ENCODE measurements around the gene FLNC.
A peak's percentile ranks its signal among the peaks of the same experiment; 100 is the strongest.

Gene FLNC

DNA sequence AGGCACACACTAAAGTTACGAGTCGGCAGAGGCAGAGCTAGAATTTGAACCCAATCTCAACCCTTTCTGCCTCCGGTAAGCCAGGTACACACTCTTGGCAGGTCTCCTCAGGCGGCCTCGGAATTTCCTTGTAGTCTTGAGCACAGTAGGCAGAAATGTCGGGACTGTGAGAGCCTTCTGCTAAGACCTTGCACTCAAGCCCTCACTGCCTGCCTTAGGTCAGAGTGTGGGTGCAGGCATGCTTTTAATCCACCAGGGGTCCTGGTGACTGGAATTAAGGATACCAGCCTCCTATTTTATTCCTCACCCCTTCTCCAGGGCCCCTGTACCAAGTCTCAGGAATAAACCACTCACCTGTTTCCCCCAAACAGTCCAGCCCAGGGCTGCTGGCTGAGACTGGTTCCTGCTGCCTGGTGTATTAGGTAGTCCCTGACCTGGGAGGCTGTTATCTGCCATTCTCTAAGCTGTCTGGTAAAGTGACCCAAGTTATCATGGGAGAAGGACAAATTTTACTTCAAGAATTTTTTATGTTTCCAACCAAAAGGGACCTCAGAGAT is 33.3 kb downstream of the FLNC start:
- DNase-seq = no peak

DNA sequence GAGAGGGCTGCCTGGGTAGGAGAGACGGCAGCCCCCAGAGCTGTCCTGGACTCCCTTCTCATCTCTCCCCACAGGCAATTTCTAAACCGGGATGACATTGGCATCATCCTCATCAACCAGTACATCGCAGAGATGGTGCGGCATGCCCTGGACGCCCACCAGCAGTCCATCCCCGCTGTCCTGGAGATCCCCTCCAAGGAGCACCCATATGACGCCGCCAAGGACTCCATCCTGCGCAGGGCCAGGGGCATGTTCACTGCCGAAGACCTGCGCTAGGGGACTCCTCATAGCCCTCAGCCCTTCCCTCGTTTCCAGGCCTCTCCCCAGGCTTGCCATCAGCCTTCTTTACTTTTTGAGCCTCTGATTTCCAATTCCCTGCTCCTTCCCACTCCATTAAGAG is 35.1 kb downstream of the FLNC start:
- no peak for DNase-seq

DNA sequence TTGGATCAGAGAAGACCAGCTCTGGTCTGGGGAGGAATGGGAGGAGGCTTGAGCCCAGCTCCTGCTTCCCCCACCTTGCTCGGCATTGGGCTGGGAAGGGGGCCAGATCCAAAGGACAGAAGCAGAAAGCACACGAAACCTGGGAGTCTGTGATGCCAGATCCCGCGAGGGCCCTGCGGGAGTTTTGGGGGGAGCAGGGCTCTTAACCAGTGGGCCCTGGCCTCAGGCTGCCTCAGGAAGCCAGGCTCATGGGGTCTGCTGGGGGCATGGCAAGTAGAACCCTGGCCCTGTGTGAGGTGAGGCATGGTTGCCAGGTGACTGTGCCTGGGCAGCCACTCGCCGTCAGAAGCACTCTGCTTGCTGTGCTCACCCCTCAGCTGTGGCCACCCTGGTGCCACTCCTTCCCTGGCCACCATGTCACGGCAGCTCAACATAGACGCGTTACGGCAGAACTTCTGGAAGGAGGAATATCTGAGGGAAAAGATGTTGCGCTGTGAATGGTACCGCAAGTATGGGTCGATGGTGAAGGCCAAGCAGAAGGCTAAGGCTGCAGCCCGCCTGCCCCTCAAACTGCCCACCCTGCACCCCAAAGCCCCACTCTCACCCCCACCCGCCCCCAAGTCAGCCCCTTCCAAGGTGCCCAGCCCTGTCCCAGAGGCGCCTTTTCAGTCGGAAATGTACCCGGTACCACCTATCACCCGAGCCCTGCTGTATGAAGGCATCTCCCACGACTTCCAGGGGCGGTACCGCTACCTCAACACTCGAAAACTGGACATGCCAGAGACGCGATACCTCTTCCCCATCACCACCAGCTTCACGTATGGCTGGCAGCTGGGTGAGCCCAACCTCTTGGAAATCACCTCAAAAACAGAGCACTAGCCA is 36.0 kb downstream of the FLNC start:
- DNase-seq = no peak

DNA sequence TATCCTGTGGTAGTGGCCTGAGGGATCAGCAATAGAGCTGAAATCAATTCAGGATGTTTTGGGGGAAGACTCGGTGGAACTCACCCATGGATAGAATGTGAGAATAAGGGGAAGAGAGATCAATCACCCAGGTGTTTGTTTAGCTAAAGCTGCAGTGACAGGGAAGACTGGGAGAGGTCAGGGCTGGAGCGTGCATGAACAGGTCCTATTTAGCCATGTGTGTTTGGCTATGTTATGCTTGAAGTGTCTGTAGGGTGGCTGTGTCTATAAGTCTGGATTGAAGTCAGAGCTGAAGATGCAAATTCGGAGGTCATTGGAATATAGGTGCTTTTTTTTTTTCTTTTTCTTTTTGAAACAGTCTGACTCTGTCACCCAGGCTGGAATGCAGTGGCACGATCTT is 37.0 kb downstream of the FLNC start:
- DNase-seq = no peak

DNA sequence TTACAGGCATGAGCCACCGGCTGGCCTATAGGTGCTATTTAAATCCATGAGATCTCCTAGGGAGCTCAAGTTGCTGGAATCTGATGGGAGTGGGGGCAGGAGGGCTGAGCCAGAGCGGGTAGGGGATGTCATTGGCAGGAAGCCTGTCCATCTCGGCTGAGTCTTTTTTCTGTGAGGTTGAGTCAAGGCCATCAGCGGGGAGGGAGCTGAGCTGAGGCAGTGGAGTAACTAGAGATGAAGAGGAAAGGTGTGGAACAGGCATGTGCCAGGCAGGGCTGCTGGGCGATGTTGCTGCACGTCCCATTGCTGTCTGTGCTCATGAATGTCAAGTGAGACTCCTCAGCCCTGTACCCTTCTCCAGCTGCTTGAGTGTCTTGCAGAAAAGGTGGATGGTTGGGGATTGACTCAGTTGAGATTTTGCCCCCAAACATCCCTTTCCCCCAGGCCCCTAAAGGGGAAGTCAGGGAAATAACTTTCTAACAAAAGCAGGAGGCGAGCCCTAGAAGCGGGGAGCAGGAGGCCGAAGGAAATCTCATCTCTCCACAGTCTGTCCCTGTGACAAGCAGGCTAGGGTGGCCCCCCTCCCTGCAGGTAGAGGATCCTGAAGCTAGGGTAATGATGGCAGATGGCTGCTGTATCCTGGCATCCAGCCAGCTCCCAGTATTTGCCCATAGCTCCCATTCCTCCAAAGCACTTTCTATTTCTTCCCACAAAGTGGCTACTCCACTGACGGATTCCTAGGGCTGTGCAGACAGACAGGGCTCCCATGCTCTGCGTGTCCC is 37.8 kb downstream of the FLNC start:
- DNase-seq = peak; percentile 73 to 83

DNA sequence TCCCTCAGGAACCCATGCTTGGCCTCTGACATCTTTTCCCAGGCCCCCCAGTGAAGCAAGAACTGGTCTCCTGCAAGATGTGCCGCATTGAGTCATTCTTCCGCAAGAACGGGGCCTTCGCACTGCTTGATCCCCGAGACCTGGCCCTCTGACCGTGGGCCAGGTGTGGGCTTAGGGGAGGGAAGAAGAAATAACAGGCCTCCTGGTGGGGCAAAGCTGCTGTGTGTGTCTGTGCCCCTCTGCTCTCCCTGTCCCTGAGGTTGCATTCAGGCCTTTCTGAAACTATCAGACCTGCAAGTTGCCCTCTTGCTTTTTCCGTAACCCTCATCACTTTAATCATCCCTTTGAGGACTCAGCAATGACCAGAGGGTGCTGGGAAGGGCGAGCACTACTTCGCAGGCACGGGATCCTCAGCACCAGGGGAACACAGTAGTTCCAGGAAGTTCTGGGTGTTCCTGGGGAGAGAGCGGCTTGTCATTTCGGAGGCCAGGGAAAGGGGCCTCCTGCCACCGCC is 38.5 kb downstream of the FLNC start:
- DNase-seq = no peak

DNA sequence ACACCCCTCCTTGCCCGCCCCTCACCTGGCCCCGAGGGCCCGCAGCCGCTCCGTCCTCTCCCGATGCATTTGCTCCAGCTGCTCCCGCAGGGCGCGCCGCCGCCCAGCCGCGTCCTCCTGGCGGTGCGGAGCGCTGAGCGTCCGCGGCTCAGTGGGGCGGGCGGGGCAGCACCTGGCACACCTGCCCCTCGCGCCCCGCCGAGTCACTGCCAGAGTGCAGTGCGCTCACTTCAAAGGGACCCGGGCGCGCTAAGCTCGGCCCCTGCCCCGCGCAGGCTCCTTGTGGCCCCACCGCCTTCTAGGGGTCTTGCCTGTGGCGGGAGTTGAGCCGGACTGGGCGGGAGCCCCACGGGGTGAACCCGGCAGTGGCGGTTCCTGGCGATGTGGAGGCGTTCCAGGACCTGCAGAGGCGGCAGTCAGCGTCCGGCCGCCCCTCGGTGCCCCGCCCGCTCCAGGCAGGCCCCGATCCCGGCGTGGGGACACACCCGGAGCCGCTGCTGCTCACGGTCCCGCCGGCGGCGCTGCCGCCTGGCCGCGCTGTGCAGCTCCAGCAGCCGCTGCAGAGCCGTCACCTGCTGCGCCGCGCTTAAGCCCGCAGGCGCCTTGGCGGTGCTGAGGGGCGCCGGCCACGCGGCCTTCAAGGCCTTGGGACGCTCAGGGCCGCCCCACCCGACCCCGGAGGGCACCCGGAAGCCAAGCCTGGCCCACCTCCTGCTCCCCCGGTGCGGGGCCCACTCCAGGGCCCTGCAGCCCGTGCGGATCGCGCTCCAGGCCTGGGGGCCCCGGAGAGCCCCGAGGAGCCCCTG is 39.1 kb downstream of the FLNC start:
- DNase-seq = peak in 1 of 2 experiments; percentile 42

DNA sequence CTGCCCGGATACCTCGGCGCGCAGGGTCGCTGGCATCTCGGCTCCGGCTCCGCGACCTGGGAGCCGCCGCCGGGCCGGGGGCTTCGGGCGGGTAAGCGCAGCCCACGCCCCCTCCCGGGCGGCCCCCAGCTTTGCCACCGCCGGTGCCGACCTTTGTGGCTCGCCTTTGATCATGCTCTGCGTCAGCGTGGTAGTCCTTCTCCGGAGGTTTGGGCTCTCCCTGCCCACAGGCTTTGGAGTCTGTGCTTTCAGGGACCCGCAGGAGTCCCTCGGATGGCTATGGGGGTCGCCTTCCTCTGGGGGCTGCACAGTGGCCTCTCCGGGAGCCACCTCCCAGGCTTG is 39.7 kb downstream of the FLNC start:
- no peak for DNase-seq

DNA sequence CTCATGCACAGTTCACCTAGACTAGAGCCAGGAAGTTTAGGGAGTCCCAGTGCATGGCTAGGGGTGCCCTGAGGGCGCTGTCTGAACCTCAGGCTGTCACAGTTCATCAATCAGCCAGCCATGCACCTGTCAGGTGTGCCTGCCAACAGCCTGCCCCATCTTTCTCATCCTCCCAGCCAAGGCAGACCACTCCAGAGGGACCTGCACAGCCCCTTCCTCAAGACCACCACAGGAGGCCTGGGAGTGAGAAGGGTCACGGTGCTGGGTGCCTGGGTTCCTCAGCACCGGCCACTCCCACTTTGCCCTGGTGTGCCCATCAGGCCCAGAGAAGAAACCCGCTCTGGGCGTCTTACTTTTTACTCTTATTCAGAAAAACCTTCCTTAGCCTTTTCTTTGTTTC is 40.8 kb downstream of the FLNC start:
- no peak for DNase-seq

DNA sequence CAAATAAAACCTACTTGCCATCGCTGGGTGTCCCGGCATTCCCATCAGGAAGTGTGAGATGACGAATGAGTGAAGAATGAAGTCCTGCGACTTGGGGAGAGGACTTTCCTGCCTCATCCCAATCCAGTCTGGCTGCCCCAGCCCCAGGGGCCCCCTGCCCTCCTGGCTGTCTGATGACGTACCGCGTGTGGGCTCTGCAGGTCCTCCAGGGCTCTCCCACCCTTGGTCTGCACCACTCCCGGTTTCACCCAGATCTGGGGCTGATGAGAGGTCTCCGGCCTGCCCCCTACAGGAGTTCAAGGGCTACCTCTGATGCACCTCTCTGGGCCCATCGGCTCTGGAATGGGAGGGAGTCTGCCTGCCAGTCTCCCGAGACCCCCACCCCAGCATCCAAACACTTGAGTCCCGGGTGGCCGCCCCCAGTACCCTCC is 42.2 kb downstream of the FLNC start:
- no peak for DNase-seq

DNA sequence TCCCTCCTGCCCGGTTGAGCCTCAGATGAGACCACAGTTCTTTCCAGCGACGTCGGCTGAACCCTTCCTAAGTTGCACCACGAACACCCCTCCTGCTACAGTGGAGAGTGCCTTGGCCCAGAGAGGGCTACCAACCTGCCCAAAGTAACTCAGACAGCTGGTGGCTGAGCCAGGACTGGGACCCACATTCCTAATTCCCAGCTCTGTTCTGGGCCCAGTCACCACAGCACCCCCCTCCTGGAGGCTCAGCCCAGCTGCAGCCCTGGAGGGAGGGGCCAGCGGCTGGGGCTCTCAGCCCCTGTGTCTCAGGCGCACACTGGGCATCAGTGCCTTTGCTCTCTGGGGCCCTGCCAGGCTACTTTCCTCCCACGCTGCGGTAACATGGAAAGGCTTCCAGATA is 43.0 kb downstream of the FLNC start:
- no peak for DNase-seq

DNA sequence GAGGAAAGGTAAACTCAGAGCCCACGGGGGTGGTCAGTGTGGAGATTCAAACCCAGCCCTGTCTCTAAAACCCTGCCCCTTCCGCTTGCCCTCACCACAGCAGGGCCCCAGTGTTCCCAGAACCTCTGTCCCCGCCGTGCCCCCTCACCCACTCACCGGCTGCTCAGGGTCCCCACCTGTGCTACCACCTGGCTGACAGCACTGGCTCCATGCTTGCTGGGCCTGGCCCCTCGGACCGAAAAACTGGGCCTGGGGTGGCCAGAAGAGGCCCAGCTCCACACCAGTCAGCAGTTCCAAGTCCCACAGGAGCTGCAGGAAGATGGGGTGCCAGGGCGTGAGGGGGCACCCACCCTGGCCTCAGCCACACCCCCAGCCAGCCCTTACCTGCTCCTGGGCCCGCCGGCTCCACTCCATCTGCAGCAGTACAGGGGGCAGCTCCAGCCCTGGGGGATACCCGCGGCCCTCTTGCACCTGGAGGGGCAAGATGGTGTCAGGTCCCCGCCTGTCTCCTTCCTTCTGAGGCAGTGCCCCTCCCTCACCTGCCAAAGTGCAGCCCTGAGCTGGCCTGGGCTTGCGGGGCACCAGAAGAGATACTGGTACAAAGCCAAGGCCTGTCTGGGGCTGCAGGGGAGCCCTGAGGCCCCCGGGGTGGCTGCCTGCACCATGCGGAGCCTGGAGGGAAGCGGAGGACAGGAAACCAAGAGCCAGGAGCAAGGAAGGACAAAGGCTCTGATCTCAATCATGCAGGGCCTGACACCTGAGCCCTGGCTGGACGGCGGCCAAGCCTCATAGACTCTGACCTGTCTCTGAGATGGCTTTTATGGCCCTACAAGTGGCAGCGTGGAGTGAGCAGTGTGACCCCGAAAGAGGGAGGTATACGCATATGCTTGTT is 44.2 kb downstream of the FLNC start:
- peak in 1 of 2 experiments; percentile 41 for DNase-seq

DNA sequence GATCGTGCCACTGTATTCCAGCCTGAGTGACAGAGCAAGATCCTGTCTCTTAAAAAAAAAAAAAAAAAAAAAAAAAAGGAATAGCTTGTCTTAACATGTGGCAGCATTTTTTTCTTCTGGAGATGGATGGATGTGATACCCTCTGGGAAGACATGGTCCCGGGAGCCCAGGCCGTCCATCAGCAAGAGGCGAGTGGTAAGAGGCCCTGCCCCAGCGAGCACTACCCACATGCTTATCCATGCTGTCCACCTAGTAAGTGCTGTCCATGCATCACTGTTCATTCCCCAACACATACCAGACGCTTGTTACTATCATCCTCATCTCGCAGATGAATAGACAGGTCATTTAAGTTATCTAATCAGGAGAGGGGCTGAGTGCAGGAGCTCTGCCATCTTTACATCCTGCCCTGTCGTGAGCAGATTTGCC is 45.3 kb downstream of the FLNC start:
- no peak for DNase-seq

DNA sequence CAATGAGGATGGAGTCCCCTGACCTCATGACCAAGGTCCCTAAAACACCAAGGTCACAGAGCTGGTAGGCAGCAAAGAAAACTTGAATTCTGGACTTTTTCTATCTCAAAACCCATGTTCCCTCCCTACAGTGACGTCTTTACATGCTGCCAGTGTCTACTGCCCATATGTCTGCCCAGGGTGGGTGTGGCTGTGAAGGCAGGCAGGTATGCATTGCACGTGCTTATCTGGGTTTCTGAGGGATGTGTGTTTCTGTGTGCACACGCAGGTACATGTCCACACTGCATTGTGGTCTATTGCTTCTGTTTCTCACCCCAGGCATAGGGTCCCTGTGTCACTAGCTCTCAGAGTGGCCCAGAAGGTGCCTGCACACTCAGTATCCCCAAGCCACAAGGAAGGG is 45.9 kb downstream of the FLNC start:
- no peak for DNase-seq

DNA sequence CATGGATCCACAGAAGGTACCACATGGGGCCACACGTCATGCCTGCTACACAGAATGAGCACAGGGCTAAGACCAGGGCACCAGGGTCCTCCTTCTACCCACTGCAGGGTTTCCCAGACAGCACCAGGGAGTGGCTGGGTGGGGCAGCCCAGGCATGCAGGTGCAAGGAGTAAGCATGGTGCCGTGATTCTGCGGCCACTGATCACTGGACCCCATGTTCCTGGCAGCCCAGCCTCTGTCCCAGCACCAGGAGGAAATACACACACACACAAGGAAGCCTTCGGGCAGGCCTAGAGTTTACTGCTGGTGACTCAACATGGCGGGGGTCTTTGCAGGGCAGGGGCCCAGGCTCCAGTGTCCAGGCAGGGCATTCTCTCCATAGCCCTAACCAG is 46.4 kb downstream of the FLNC start:
- no peak for DNase-seq

DNA sequence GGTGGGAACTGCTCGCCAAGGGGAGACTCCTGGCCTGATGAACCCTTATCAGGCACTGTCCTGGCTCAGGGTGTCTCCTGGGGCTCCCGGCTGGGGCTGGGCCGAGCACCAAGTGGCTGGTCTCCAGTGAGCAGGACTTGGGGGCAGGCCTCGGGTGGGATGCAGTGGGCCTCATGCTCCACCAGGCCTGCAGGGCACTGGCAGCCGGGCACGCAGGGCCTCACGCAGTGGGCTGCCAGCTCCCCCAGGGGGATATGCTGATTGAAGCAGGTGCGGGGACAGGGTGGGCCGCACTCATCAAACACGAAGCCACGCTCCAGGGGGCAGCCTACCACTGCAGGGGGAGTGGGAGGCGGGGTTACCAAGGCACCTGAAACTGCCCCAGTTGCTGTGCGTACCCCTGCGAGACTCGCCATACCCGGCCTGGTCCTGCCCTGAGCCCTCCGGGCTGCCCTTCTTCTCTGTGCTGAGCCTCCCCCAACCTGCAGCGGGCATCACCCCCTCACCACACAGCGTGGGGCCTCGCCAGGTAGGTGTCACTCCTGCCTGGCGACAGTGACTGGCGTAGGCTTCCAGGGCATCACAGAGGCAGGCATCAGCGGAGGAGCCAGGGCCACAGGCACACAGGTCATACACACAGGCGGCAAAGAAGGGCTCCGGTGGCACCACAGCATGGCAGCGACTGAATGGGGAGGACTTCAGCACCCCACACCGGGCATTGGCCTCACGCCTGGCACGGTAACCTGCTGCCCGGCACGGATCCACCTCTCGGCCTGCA is 47.0 kb downstream of the FLNC start:
- DNase-seq = no peak

DNA sequence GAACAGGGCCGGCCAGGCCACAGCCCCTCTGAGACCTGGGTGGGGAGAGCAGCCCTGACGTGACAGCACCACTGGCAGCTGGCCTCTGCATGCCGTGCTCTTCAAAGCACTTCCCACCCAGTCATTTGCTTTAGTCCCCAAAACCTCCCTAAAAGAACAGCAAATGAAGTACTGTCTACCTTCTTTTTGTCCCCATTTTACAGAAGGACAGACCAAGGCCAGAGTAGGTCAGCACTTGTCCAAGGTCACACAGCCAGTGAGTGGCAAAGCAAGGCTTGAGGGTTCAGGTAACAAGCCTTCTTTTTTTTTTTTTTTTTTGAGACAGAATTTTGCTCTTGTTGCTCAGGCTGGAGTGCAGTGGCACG is 47.5 kb downstream of the FLNC start:
- no peak for DNase-seq

DNA sequence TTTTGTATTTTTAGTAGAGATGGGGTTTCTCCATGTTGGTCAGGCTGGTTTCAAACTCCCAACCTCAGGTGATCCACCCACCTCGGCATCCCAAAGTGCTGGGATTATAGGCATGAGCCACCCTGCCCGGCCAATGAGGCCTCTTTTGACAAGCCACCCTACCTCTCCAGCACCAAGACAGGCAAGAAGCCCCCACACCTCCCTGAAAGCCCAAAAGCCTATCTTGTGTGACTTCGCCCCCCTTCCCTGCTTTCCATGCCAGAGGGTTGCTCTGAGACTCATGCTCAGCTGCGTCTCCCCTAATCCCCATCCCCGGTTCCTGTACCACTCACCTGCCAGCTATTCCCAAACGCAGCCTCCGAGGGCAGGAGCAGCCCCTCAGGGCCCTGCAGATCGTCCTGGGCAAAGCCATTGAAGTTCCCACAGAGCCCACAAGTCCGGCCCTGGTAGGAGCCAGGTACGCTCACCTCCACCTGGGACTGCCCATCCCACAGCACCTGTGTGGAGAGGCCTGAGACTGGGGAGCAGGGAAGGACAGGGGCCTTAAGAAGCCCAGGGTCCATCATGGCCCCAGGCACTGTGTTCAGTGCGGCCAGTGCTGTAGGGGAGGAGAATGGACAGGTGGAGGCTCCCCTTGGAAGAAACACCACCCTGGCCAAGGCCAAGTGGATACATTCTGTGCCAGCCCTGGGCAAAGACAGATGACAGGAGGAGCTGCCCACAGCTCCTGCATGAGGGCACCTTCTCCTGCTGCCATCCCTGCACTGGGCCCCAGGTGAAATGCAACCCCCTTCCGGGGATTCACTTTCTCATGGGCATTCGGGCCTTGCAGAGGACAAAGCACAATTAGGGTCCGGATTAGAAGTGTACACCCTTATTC is 48.3 kb downstream of the FLNC start:
- no peak for DNase-seq

DNA sequence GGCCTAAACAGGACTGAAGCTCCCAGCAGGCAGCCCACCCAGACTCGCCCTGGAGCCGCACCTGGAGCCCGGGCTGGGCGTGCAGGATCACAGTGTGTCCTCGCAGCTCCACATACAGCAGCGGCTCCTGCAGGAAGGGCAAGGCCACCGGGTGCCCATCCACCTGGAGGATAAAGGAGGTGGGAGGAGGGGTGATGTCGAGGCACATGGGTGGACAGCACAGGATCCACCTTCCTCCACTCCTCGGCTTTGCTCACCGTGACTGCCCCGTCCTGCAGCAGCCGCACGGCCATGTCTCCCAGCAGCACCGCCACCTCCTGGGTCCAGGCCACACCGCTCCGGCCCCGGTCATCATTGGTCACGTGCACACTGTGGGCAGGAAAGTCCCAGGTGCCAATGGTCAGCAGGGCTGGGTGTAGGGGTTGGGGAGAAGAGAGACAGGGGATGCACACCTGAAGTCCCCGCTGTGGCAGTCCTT is 49.3 kb downstream of the FLNC start:
- DNase-seq = no peak

Measured in NCI-H187 (cell line).